NCI-H226 (cell line): ENCODE measurements around the gene APOB.

Experiments used
- DNase-seq: peaks from one replicate; pipeline ENCODE4 v3.0.0-alpha.2; 2015

APOB gene

GRCh38 chr2:21044694-21045371 is 960 bp upstream of the APOB start:
- DNase-seq: no peak

- peak; percentile 12 for DNase-seq
These were observed 722 bp downstream of the APOB start for GRCh38 chr2:21042958-21043743.

GRCh38 chr2:21042708-21042957 is 1.2 kb downstream of the APOB start:
- DNase-seq: no peak

GRCh38 chr2:21041943-21042707 is 1.7 kb downstream of the APOB start:
- no peak for DNase-seq

- no peak for DNase-seq
These were observed 2.4 kb downstream of the APOB start for GRCh38 chr2:21041462-21041861.

- DNase-seq: no peak
These were observed 3.1 kb downstream of the APOB start for GRCh38 chr2:21040468-21041377.

- no peak for DNase-seq
These were observed 3.9 kb downstream of the APOB start for GRCh38 chr2:21039979-21040467.

GRCh38 chr2:21039080-21039556 is 4.8 kb downstream of the APOB start:
- no peak for DNase-seq

GRCh38 chr2:21038403-21039073 is 5.3 kb downstream of the APOB start:
- no peak for DNase-seq

GRCh38 chr2:21037671-21038108 is 6.2 kb downstream of the APOB start:
- DNase-seq: no peak

GRCh38 chr2:21036708-21037670 is 6.9 kb downstream of the APOB start:
- DNase-seq: no peak

GRCh38 chr2:21035974-21036707 is 7.7 kb downstream of the APOB start:
- no peak for DNase-seq

- no peak for DNase-seq
These were observed 8.4 kb downstream of the APOB start for GRCh38 chr2:21035282-21035973.

- no peak for DNase-seq
These were observed 8.9 kb downstream of the APOB start for GRCh38 chr2:21034972-21035279.

GRCh38 chr2:21034156-21034971 is 9.5 kb downstream of the APOB start:
- DNase-seq: no peak

- no peak for DNase-seq
These were observed 10.4 kb downstream of the APOB start for GRCh38 chr2:21033237-21034155.
